ENCODE measurements around the gene CDC42BPA.

CDC42BPA gene

DNA sequence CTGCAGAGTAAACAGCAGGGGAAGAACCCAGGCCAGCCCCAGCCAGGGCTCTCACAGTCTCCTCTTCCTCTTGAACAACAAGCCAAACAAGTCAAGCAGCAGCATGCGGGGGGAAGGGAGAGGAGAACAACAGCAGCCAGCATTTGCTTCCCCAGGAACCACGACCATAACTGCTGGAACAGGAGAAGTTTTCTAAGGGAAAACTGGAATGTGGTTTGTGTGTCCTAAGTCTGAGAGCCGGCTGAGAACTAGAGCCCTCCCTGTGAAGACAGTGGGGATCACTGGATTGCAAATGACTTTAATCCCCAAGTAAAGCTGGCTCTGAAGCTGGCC, 330.0 kb downstream of the CDC42BPA start:
- DNase-seq (ENCODE audit: extremely low spot score): no peak
- POLR2A ChIA-PET: no interaction called here
- TF ChIP-seq SUZ12 (IDR thresholded peaks at IDR 0.05): no peak
- TF ChIP-seq FOXM1 (IDR thresholded peaks at IDR 0.05; ENCODE audit: borderline replicate concordance): no peak
- TF ChIP-seq TARDBP (IDR thresholded peaks at IDR 0.05): no peak
- no peak for TF ChIP-seq HDGF (IDR thresholded peaks at IDR 0.05; ENCODE audit: borderline replicate concordance)
- TF ChIP-seq NFRKB (IDR thresholded peaks at IDR 0.05): no peak
- no peak for TF ChIP-seq ARNT (IDR thresholded peaks at IDR 0.05)
- no peak for TF ChIP-seq PKNOX1 (IDR thresholded peaks at IDR 0.05)
- TF ChIP-seq ELF4 (IDR thresholded peaks at IDR 0.05): no peak
- no peak for TF ChIP-seq CTBP1 (IDR thresholded peaks at IDR 0.05; ENCODE audit: borderline replicate concordance)
- TF ChIP-seq FOXK2 (IDR thresholded peaks at IDR 0.05): no peak
- no peak for TF ChIP-seq BHLHE40 (IDR thresholded peaks at IDR 0.05; ENCODE audit: borderline replicate concordance)
- no peak for TF ChIP-seq FOXA1 (IDR thresholded peaks at IDR 0.05)
- CTCF ChIA-PET: no interaction called here

DNA sequence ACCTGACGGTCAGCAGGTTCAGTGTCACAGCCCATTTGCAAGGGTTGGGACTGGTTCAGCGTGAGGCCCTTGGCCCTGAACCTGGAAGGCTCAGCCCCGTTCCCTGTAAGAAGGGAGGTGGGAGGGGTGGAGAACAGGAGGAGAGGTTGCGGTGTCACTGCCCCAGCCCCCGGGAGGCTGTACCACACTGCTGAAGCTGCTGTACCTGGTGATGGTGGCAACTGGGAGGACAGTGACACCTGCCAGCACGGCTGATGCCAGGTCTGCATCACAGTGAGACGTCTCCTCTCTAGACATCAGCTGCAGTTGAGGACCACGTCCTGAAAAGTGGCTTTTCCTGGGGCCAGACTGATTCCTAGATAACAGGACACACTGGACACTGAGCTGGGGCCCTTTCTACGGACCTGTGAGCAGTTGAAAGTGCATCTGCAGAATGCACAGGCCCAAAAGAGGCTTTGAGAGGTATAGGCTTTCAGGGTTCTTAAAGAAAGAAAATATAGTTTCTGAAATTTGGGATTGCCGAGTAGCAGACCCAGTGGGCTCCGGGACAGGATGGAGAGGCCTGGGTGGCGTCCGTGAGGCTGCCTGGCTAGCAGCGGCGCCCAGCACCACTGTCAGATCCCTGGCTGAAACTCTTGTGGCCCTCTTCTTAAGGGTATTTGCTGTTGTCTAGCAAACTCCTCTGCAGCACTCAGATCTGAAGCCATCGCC, 330.5 kb downstream of the CDC42BPA start:
- TF ChIP-seq FOXK2 (IDR thresholded peaks at IDR 0.05) (no peak), LEF1 (IDR thresholded peaks at IDR 0.05; ENCODE audit: borderline replicate concordance) (no peak), FOXA1 (IDR thresholded peaks at IDR 0.05) (no peak), ARNT (IDR thresholded peaks at IDR 0.05) (no peak), TARDBP (IDR thresholded peaks at IDR 0.05) (no peak), CTBP1 (IDR thresholded peaks at IDR 0.05; ENCODE audit: borderline replicate concordance) (no peak), ELF4 (IDR thresholded peaks at IDR 0.05) (no peak), HDGF (IDR thresholded peaks at IDR 0.05; ENCODE audit: borderline replicate concordance) (no peak), PKNOX1 (IDR thresholded peaks at IDR 0.05) (no peak), FOXM1 (IDR thresholded peaks at IDR 0.05; ENCODE audit: borderline replicate concordance) (no peak), NFRKB (IDR thresholded peaks at IDR 0.05) (no peak), BHLHE40 (IDR thresholded peaks at IDR 0.05; ENCODE audit: borderline replicate concordance) (no peak), SUZ12 (IDR thresholded peaks at IDR 0.05) (no peak), SP1 (IDR thresholded peaks at IDR 0.05) (no peak), ZNF384 (IDR thresholded peaks at IDR 0.05) (no peak), L3MBTL2 (conservative IDR thresholded peaks at IDR 0.05) (no peak)
- ChIA-PET POLR2A (no interaction called here), CTCF (no interaction called here)
- no peak for DNase-seq (ENCODE audit: extremely low spot score)

GRCh38 chr1:226987179-226987536, 331.1 kb downstream of the CDC42BPA start:
- DNase-seq (ENCODE audit: extremely low spot score): no peak
- ChIA-PET CTCF (no interaction called here), POLR2A (no interaction called here)
- TF ChIP-seq LEF1 (IDR thresholded peaks at IDR 0.05; ENCODE audit: borderline replicate concordance) (no peak), SUZ12 (IDR thresholded peaks at IDR 0.05) (no peak), NFRKB (IDR thresholded peaks at IDR 0.05) (no peak), L3MBTL2 (conservative IDR thresholded peaks at IDR 0.05) (no peak), ELF4 (IDR thresholded peaks at IDR 0.05) (no peak), CTBP1 (IDR thresholded peaks at IDR 0.05; ENCODE audit: borderline replicate concordance) (no peak)

GRCh38 chr1:226986496-226987178, 331.7 kb downstream of the CDC42BPA start:
- CTCF ChIA-PET: no interaction called here
- TF ChIP-seq TARDBP (IDR thresholded peaks at IDR 0.05) (no peak), PKNOX1 (IDR thresholded peaks at IDR 0.05) (no peak), FOXK2 (IDR thresholded peaks at IDR 0.05) (no peak), HDGF (IDR thresholded peaks at IDR 0.05; ENCODE audit: borderline replicate concordance) (no peak), L3MBTL2 (conservative IDR thresholded peaks at IDR 0.05) (no peak), ARNT (IDR thresholded peaks at IDR 0.05) (no peak), FOXM1 (IDR thresholded peaks at IDR 0.05; ENCODE audit: borderline replicate concordance) (no peak), NFRKB (IDR thresholded peaks at IDR 0.05) (no peak), LEF1 (IDR thresholded peaks at IDR 0.05; ENCODE audit: borderline replicate concordance) (no peak), ZNF384 (IDR thresholded peaks at IDR 0.05) (no peak), FOXA1 (IDR thresholded peaks at IDR 0.05) (no peak), SUZ12 (IDR thresholded peaks at IDR 0.05) (no peak), CTBP1 (IDR thresholded peaks at IDR 0.05; ENCODE audit: borderline replicate concordance) (no peak), BHLHE40 (IDR thresholded peaks at IDR 0.05; ENCODE audit: borderline replicate concordance) (no peak), ELF4 (IDR thresholded peaks at IDR 0.05) (no peak), SP1 (IDR thresholded peaks at IDR 0.05) (no peak)
- POLR2A ChIA-PET: interaction anchor here (1.4 kb wide), 1 partner anchor 9 kb away, joined by 3 read pairs; no protein-coding TSS in a partner anchor
- no peak for DNase-seq (ENCODE audit: extremely low spot score)

DNA sequence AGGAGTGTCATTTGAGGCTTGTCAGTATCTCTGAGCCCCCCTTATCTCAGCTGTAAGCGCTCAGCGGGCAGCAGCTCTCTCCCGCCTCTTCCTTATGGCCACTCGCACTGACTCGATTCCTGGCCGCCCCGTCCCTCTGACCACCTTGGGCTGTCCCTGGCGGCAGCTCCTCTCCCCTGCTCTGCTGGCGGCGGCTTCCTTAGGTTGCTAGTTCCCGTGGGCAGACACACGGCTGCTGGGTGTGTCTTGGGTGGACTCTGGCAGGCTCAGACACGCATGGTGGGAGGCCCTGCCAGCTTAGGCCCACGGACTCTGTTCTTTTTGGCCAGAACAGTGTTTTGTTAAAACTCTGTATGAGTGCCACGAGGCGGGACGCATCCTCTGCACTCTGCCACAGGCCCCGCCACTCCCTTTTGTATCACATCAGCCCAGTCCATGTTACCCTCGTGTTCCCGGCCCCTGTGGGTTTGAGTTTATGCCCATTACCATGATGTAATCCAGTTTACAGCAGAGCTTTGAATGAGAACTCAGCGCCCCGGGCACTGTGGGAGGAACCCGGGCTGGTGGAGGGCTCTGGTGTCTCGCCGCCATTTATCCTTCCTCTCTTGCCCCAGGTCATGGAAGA, 332.3 kb downstream of the CDC42BPA start:
- POLR2A ChIA-PET: interaction anchor here (1.4 kb wide), 1 partner anchor 10 kb away, joined by 3 read pairs; no protein-coding TSS in a partner anchor
- TF ChIP-seq CTBP1 (IDR thresholded peaks at IDR 0.05; ENCODE audit: borderline replicate concordance): no peak
- no peak for TF ChIP-seq ZNF384 (IDR thresholded peaks at IDR 0.05)
- TF ChIP-seq SUZ12 (IDR thresholded peaks at IDR 0.05): no peak
- no peak for TF ChIP-seq NFRKB (IDR thresholded peaks at IDR 0.05)
- TF ChIP-seq HDGF (IDR thresholded peaks at IDR 0.05; ENCODE audit: borderline replicate concordance): no peak
- no peak for TF ChIP-seq FOXA1 (IDR thresholded peaks at IDR 0.05)
- no peak for DNase-seq (ENCODE audit: extremely low spot score)
- CTCF ChIA-PET: no interaction called here
